Endothelial cell (in vitro differentiated cells): ENCODE measurements around the gene IFIT1. TPM values are rescaled to one million over a fixed set of nuclear protein-coding genes. Genes with fewer than 3 reads are reported as not detected.

Experiments used
- DNase-seq: peaks from one replicate; pipeline ENCODE4 v3.0.0; 2021; ENCODE audit warnings: low spot score
- H3K27ac Mint-ChIP-seq: one replicate; pipeline ENCODE4 v1.8.0; 2021; ENCODE audit warnings: mixed read lengths, inconsistent platforms; ENCODE audit not compliant: unreplicated experiment
- H3K27me3 Mint-ChIP-seq: one replicate; pipeline ENCODE4 v1.8.0; 2021; ENCODE audit warnings: mild to moderate bottlenecking, moderate library complexity, mixed read lengths, inconsistent platforms; ENCODE audit not compliant: unreplicated experiment
- H3K36me3 Mint-ChIP-seq: one replicate; pipeline ENCODE4 v1.8.0; 2021; ENCODE audit warnings: mild to moderate bottlenecking, low read depth, mixed read lengths, inconsistent platforms; ENCODE audit not compliant: unreplicated experiment
- H3K4me1 Mint-ChIP-seq: one replicate; pipeline ENCODE4 v1.8.0; 2021; ENCODE audit warnings: mild to moderate bottlenecking, mixed read lengths, inconsistent platforms; ENCODE audit not compliant: unreplicated experiment
- H3K4me3 Mint-ChIP-seq: one replicate; pipeline ENCODE4 v1.8.0; 2021; ENCODE audit warnings: mild to moderate bottlenecking, mixed read lengths, inconsistent platforms; ENCODE audit not compliant: unreplicated experiment
- H3K9me3 Mint-ChIP-seq: one replicate; pipeline ENCODE4 v1.8.0; 2021; ENCODE audit warnings: mixed read lengths, inconsistent platforms; ENCODE audit not compliant: unreplicated experiment
- CTCF ChIP-seq: fragments of 200-600 bp; sonication (generic); IDR thresholded peaks from one replicate; pipeline ENCODE4 v1.5.0; 2021; ENCODE audit warnings: antibody characterized with exemption; ENCODE audit not compliant: unreplicated experiment
- total RNA-seq: library from RNA; stranded (reverse); fragmentation: NEBNext Ultra II Directional; extraction: Animal tissue kit (Norgen Biotek cat#: 25700); gene quantifications from one replicate; pipeline ENCODE4 v1.2.1, GENCODE V29; 2021; ENCODE audit not compliant: unreplicated experiment

Gene IFIT1
- total RNA-seq, 1 donor from 2014 or later = 2.0 TPM

- H3K27me3 Mint-ChIP-seq = no peaks in the 10 kb centered on the region
- no peak for TF ChIP-seq CTCF
- DNase-seq = no peak
- H3K9me3 Mint-ChIP-seq = no peaks in the 10 kb centered on the region
- H3K4me1 Mint-ChIP-seq = peaks cover 10% of the 10 kb centered on the region
- no peaks in the 10 kb centered on the region for H3K36me3 Mint-ChIP-seq
- no peak overlapping the region for H3K27ac Mint-ChIP-seq
- H3K4me3 Mint-ChIP-seq = no peak overlapping the region
Observed at GRCh38 chr10:89450901-89451300, 58.5 kb downstream of the IFIT1 start.

GRCh38 chr10:89452193-89452592, 59.8 kb downstream of the IFIT1 start:
- H3K9me3 Mint-ChIP-seq = no peaks in the 10 kb centered on the region
- H3K4me1 Mint-ChIP-seq = peaks cover 13% of the 10 kb centered on the region
- no peak for DNase-seq
- no peak overlapping the region for H3K4me3 Mint-ChIP-seq
- H3K27me3 Mint-ChIP-seq = no peaks in the 10 kb centered on the region
- no peak for TF ChIP-seq CTCF
- H3K27ac Mint-ChIP-seq = no peak overlapping the region
- no peaks in the 10 kb centered on the region for H3K36me3 Mint-ChIP-seq

GRCh38 chr10:89454561-89455347, 62.3 kb downstream of the IFIT1 start:
- Mint-ChIP-seq H3K36me3 (no peaks in the 10 kb centered on the region), H3K27ac (no peak overlapping the region), H3K27me3 (no peaks in the 10 kb centered on the region), H3K9me3 (no peaks in the 10 kb centered on the region), H3K4me1 (peaks cover 13% of the 10 kb centered on the region), H3K4me3 (no peak overlapping the region)
- no peak for TF ChIP-seq CTCF
- DNase-seq = no peak

Other genes starting within 250 kb of the IFIT1 start
- gene CH25H, start 185.3 kb upstream of the IFIT1 start, total RNA-seq = 10.0 TPM
- gene LIPA, start 140.8 kb upstream of the IFIT1 start, total RNA-seq = 84.2 TPM
- 0.80 TPM for gene IFIT2, start 90.6 kb upstream of the IFIT1 start, total RNA-seq
- gene IFIT3, start 64.6 kb upstream of the IFIT1 start, total RNA-seq = 16.8 TPM
- gene IFIT1B, start 14.6 kb upstream of the IFIT1 start, total RNA-seq = not detected
- 8.2 TPM for gene IFIT5, start 21.9 kb downstream of the IFIT1 start, total RNA-seq
- gene SLC16A12, start 143.0 kb downstream of the IFIT1 start, total RNA-seq = 0.21 TPM